WERI-Rb-1 (cell line): Measurements from ENCODE around the gene MIS18A.
A peak's percentile ranks its signal among the peaks of the same experiment; 100 is the strongest.

Experiments used
- DNase-seq: peaks from one replicate; pipeline ENCODE4 v3.0.0-alpha.2; 2020
- H3K27ac ChIP-seq: fragments of 250-450 bp; sonication (Bioruptor Pico); 2 replicates; pipeline ENCODE4 v1.5.1; 2020; ENCODE audit warnings: mild to moderate bottlenecking, moderate library complexity
- H3K27me3 ChIP-seq: fragments of 250-450 bp; sonication (Bioruptor Pico); 2 replicates; pipeline ENCODE4 v1.5.1; 2021; ENCODE audit warnings: mild to moderate bottlenecking, low read depth, moderate library complexity; ENCODE audit not compliant: insufficient read depth, severe bottlenecking
- H3K36me3 ChIP-seq: fragments of 250-450 bp; sonication (Bioruptor Pico); 2 replicates; pipeline ENCODE4 v1.5.1; 2020; ENCODE audit warnings: mild to moderate bottlenecking, moderate library complexity
- H3K4me3 ChIP-seq: 2 replicates; pipeline ENCODE4 v1.5.1; 2011; ENCODE audit warnings: low read depth, mild to moderate bottlenecking, control low read depth, low read length
- H3K9me3 ChIP-seq: fragments of 250-450 bp; sonication (Bioruptor Pico); 2 replicates; pipeline ENCODE4 v1.5.1; 2021; ENCODE audit warnings: mild to moderate bottlenecking, moderate library complexity; ENCODE audit not compliant: severe bottlenecking
- TF ChIP-seq, protein P1 (sequence below): IDR thresholded peaks from 2 replicates; pipeline ENCODE4 v1.5.1; 2011; ENCODE audit warnings: low read depth, mild to moderate bottlenecking, control low read depth, inconsistent platforms, low read length

Gene MIS18A, protein sequence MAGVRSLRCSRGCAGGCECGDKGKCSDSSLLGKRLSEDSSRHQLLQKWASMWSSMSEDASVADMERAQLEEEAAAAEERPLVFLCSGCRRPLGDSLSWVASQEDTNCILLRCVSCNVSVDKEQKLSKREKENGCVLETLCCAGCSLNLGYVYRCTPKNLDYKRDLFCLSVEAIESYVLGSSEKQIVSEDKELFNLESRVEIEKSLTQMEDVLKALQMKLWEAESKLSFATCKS

DNA sequence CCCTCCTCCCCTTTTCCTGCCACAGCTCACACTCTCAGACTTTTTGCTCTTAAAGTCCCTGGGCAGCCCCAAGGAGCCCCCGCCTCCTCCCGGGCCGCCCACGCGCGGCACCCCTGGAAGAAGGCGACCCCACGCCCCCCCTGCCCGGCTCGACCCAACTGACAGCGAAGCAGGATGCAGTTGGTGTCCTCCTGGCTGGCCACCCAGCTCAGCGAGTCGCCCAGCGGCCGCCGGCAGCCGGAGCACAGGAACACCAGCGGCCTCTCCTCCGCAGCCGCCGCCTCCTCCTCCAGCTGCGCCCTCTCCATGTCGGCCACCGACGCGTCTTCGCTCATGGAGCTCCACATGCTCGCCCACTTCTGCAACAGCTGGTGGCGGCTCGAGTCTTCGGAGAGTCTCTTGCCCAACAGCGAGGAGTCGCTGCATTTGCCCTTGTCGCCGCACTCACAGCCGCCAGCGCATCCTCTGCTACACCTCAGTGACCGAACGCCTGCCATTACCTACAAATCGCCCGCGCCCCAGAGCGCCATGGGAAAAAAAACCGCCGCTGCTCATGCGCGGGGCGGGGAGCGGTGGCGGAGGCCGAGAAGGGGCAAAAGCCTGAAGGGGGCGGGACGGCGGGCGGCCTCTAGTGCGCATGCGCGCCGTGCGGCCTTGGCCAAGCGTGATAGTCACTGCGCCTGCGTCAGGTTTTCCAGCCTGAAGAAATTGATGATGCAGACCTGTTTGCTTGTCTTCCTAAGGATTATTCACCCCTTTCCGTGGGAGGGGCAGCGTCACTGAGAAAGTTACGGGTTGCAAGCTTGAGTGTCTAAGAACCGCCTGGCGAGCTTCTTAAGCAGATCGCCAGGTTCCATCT is at the start of gene MIS18A:
Gene MIS18A (minus strand): TSS at position 532 of the 859 bp plus-strand sequence. CDS start 35 bp downstream, at position 497.
- no peaks in the 10 kb centered on the region for H3K27me3 ChIP-seq
- DNase-seq: peak; percentile 98
- no peaks in the 10 kb centered on the region for H3K9me3 ChIP-seq
- H3K36me3 ChIP-seq: peaks cover 10% of the 10 kb centered on the region
- TF ChIP-seq, protein P1, sequence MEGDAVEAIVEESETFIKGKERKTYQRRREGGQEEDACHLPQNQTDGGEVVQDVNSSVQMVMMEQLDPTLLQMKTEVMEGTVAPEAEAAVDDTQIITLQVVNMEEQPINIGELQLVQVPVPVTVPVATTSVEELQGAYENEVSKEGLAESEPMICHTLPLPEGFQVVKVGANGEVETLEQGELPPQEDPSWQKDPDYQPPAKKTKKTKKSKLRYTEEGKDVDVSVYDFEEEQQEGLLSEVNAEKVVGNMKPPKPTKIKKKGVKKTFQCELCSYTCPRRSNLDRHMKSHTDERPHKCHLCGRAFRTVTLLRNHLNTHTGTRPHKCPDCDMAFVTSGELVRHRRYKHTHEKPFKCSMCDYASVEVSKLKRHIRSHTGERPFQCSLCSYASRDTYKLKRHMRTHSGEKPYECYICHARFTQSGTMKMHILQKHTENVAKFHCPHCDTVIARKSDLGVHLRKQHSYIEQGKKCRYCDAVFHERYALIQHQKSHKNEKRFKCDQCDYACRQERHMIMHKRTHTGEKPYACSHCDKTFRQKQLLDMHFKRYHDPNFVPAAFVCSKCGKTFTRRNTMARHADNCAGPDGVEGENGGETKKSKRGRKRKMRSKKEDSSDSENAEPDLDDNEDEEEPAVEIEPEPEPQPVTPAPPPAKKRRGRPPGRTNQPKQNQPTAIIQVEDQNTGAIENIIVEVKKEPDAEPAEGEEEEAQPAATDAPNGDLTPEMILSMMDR: no peak; the same call in 1 of the 2 replicates
- peak within 1 kb of the TSS; percentile 79 for H3K4me3 ChIP-seq
- peak within 1 kb of the TSS; percentile 60 for H3K27ac ChIP-seq

DNA sequence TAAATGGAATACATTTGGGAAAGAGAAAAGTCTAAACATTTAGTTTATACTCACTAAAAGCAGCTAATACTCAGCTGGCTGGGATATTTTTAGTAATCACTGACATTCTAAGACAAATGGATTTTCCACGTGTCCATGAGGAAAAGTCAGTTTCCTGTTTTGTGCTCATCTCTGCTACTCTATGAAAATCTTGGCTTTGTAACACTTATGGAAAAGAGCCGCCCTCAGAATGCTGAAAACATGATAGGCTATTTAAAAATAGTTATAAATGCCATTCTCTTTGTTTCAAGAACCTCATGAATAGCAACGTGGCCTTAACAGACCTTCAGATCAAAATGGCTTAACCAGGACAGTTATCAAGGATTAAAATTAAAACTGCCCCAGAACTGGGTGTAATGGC is 49.7 kb upstream of the MIS18A start:
- no peak for DNase-seq
- H3K9me3 ChIP-seq: no peaks in the 10 kb centered on the region
- TF ChIP-seq, protein P1: no peak
- H3K27ac ChIP-seq: 0 out of 2 replicates have a peak overlapping the region, but pooled peaks have one; percentile 5
- H3K36me3 ChIP-seq: peaks cover 63% of the 10 kb centered on the region
- no peaks in the 10 kb centered on the region for H3K27me3 ChIP-seq
- no peak overlapping the region for H3K4me3 ChIP-seq

DNA sequence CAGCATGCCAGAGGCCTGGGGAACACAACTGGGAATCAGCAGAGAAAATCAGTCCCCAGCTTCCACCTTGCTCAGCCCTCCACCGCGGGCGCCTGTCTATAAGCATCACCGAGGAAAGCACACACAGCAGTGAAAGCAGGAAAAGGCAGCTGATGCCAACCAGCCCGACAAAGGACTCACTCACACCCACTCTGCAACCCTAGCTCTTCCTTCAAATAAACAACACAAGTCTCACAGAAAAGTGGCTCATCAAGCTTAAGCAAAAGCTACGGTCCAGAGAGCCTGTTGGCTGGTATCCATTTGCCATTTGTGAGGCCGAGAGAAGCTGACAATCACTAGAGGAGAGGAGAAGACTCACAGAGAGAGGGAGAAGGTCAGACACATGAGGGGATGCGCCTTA is 46.9 kb upstream of the MIS18A start:
- Histone ChIP-seq H3K27me3 (no peaks in the 10 kb centered on the region), H3K27ac (no peak overlapping the region), H3K9me3 (no peaks in the 10 kb centered on the region), H3K4me3 (no peak overlapping the region), H3K36me3 (peaks cover 66% of the 10 kb centered on the region)
- TF ChIP-seq, protein P1: no peak
- no peak for DNase-seq

DNA sequence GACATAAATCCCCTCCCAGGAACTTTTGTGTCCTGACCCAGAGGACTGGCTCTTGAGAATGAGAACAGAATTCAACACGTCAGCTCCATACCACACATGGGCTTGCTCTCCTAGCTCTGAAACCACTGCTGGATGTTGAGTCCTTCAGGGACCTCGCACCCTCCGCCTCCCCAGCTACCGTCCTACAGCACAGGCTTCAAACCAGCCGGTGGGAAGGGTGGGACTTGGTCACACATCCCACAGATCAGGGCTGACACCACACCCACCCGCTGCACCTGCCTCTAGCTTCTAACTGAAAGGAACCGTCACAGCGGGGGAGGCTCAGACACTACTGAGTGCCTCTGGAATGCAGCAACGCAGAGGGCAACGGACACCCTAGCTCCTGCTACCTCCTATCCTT is 43.8 kb upstream of the MIS18A start:
- TF ChIP-seq, protein P1: no peak
- H3K4me3 ChIP-seq: no peak overlapping the region
- DNase-seq: no peak
- peaks cover 82% of the 10 kb centered on the region for H3K36me3 ChIP-seq
- H3K27me3 ChIP-seq: no peaks in the 10 kb centered on the region
- no peaks in the 10 kb centered on the region for H3K9me3 ChIP-seq
- no peak overlapping the region for H3K27ac ChIP-seq

DNA sequence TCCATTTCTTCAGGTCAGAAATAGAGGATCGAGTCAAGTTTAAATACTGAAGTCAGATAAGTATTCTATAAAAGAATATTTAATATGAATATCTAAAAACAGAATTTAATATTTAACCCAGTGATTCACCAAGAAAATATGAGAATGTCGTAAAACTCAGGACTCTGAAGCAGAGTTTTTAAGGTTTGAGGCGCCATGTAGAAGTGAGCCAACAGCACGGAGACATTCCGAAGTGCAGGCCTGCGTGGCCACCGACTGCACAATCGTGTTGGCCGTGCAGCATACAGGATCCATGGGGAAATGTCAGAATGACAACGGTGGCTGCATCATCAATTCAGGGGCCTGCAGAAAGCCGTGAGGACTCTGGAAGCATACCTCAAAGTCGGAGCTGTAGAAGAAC is 43.3 kb upstream of the MIS18A start:
- H3K4me3 ChIP-seq: no peak overlapping the region
- H3K9me3 ChIP-seq: no peaks in the 10 kb centered on the region
- TF ChIP-seq, protein P1: no peak
- no peaks in the 10 kb centered on the region for H3K27me3 ChIP-seq
- H3K27ac ChIP-seq: no peak overlapping the region
- H3K36me3 ChIP-seq: peaks cover 85% of the 10 kb centered on the region
- DNase-seq: no peak
